Vagina (tissue), 2 donors: ENCODE measurements around the gene PLK3.
A peak's percentile ranks its signal among the peaks of the same experiment; 100 is the strongest.

Experiments
- POLR2A ChIP-seq, 2 donors: fragments of 450-650 bp; IDR thresholded peaks; one replicate each; pipeline ENCODE4 v1.6.1; 2017; ENCODE audit warnings: antibody characterized with exemption in 2 of 2, mild to moderate bottlenecking in 2 of 2, moderate library complexity in 2 of 2
- TF ChIP-seq, protein P1 (sequence below), 3 experiments: fragments of 450-650 bp in 2 of 3; fragments of 200-600 bp in 1 of 3; sonication (generic) in 1 of 3; IDR thresholded peaks; one replicate each; pipeline ENCODE4 v1.5.1; 2017 to 2019; ENCODE audit warnings: antibody characterized with exemption in 3 of 3, mild to moderate bottlenecking in 2 of 3, moderate library complexity in 2 of 3

DNA sequence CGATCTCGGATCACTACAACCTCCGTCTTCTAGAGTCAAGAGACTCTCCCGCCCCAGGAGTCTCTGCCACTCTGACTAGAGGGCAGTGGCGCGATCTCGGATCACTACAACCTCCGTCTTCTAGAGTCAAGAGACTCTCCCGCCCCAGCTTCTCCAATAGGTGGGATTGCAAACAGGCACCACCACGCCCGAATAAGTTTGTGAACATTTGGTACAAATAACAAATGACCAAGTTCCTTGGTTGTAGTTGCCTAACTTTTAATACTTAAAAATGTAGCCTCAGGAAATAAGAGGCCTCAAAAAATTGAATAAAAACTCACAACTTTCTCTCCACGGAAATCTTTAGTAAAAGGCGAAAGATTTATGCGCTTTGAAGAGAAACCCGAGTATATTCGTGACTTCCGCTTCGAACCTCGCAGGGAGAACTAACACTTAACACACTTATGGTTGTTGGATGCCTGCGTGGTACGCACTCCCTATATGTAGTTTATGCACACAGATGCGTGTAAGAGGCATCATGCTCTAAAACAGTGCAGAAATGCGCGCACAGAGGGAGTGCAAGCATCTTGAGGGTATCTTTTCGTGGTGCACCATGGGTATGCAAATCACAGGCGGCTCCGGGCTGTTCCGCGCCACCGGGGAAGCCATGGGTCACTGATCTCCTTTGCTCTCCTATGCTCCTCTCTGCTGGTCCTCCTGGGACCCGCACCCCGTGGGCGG lies 19.6 kb downstream of the PLK3 start:
- TF ChIP-seq, protein P1, sequence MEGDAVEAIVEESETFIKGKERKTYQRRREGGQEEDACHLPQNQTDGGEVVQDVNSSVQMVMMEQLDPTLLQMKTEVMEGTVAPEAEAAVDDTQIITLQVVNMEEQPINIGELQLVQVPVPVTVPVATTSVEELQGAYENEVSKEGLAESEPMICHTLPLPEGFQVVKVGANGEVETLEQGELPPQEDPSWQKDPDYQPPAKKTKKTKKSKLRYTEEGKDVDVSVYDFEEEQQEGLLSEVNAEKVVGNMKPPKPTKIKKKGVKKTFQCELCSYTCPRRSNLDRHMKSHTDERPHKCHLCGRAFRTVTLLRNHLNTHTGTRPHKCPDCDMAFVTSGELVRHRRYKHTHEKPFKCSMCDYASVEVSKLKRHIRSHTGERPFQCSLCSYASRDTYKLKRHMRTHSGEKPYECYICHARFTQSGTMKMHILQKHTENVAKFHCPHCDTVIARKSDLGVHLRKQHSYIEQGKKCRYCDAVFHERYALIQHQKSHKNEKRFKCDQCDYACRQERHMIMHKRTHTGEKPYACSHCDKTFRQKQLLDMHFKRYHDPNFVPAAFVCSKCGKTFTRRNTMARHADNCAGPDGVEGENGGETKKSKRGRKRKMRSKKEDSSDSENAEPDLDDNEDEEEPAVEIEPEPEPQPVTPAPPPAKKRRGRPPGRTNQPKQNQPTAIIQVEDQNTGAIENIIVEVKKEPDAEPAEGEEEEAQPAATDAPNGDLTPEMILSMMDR (IDR thresholded peaks at IDR 0.05) = no peak
- TF ChIP-seq POLR2A (IDR thresholded peaks at IDR 0.05) = peak in 1 of 2 donors; percentile 64
